NB4 (cell line): ENCODE results near the gene CCL23.

Source experiments
- CTCF ChIP-seq: IDR thresholded peaks from one replicate; pipeline ENCODE4 v1.5.1; 2012; ENCODE audit warnings: low read depth, low read length
- MAX ChIP-seq: IDR thresholded peaks from 2 replicates; pipeline ENCODE4 v1.6.1; 2011; ENCODE audit warnings: low read depth, low read length
- POLR2A ChIP-seq: IDR thresholded peaks from 2 replicates; pipeline ENCODE4 v1.6.1; 2011; ENCODE audit warnings: mild to moderate bottlenecking; ENCODE audit not compliant: insufficient read length; ENCODE audit errors: extremely low read depth

DNA sequence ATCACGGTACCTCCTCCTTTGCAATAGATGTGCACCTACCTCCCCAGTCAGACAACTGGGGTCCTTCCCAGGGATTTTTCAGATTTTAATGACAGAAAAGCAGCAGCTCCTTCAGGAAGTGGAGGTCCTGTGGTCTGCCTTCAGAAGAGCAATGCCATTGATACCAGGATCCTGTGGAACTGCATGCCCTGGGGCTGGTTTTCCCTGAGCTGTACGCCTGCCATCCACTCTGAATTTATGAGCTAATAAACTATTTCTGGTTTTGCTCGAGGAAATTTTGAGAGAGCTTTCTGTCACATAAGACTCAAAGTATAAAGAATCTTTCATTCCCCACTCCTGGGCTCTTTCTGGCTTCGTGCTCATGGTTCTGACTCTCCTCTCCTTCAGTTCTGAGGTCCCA, 10.0 kb upstream of the CCL23 start:
- TF ChIP-seq CTCF (no peak), POLR2A (no peak), MAX (no peak)
